HCT116 (cell line): Measurements from ENCODE around the gene USP12. TPM values are rescaled to one million over a fixed set of nuclear protein-coding genes. Genes with fewer than 3 reads are reported as not detected.

ENCODE experiments used
- ATAC-seq: fragments of 200-7000 bp; cut with Tn5 transposase; 2 replicates; pipeline ENCODE4 v1.9.1; 2020; ENCODE audit warnings: mild to moderate bottlenecking, moderate library complexity
- BruUV-seq: library from RNA; stranded (reverse); fragments of 400-500 nt; replicated peaks from 2 replicates; lab custom pipeline; 2021; lab: Mats Ljungman, UMichigan
- CTCF ChIA-PET: fragments of 300-600 bp; sonication (Branson Sonifier 250); formaldehyde crosslinking; loops from one replicate; lab custom pipeline; 2021; ENCODE audit warnings: antibody characterized with exemption; lab: Charles Lee
- POLR2A ChIA-PET: fragments of 300-600, 350-600 bp; sonication (Branson Sonifier 250); formaldehyde crosslinking; loops from one replicate; lab custom pipeline; 2021; ENCODE audit warnings: antibody characterized with exemption; lab: Charles Lee
- RAD21 ChIA-PET, 2 experiments: fragments of 300-600 bp; sonication (Branson Sonifier 250); formaldehyde crosslinking; loops; one replicate each; lab custom pipeline; 2023; ENCODE audit warnings: low total read pairs in 2 of 2; ENCODE audit not compliant: uncharacterized antibody in 2 of 2, unreplicated experiment in 2 of 2, low non-redundant PET in 1 of 2; lab: Charles Lee
- DNase-seq: peaks from one replicate; pipeline ENCODE4 v3.0.0-alpha.2; 2010; ENCODE audit warnings: low read depth, low spot score
- H2AFZ ChIP-seq: fragments of 200-600 bp; shearing (Covaris generic), sonication (generic); 2 replicates; pipeline ENCODE4 v1.6.1; 2017; ENCODE audit warnings: low read depth, mixed run types, mixed read lengths, antibody characterized with exemption, low read length; ENCODE audit not compliant: poor library complexity, severe bottlenecking
- H3K27ac ChIP-seq: 2 replicates; pipeline ENCODE4 v1.5.1; 2012; ENCODE audit warnings: low read depth, low read length
- H3K27me3 ChIP-seq: fragments of 200-600 bp; sonication (generic); 2 replicates; pipeline ENCODE4 v1.6.1; 2016; ENCODE audit warnings: mixed run types, low read length, mixed read lengths; ENCODE audit not compliant: insufficient read depth
- H3K36me3 ChIP-seq, 2 experiments: fragments of 200-500 bp in 1 of 2; fragments of 200-600 bp in 1 of 2; sonication (Bioruptor generic) in 1 of 2; sonication (generic) in 1 of 2; 2 replicates each; pipeline versions ENCODE4 v1.5.1 to v1.6.1; 2014 to 2016; ENCODE audit warnings: low read length in 2 of 2, inconsistent platforms in 1 of 2, mixed read lengths in 1 of 2, mixed run types in 1 of 2; ENCODE audit not compliant: insufficient read depth in 2 of 2, control insufficient read depth in 1 of 2
- H3K4me1 ChIP-seq, 2 experiments: fragments of 200-600 bp in 1 of 2; sonication (generic) in 1 of 2; 2 replicates each; pipeline versions ENCODE4 v1.5.1 to v1.6.1; 2012 to 2017; ENCODE audit warnings: low read length in 2 of 2, inconsistent platforms in 1 of 2, mild to moderate bottlenecking in 1 of 2, mixed read lengths in 1 of 2, mixed run types in 1 of 2, moderate library complexity in 1 of 2; ENCODE audit not compliant: insufficient read depth in 2 of 2, control insufficient read depth in 1 of 2
- H3K4me2 ChIP-seq: fragments of 200-600 bp; sonication (generic); 2 replicates; pipeline ENCODE4 v1.6.1; 2017; ENCODE audit warnings: mixed run types, low read length, mixed read lengths
- H3K4me3 ChIP-seq, 2 experiments: fragments of 200-600 bp in 1 of 2; sonication (generic) in 1 of 2; replicated peaks in 1 of 2; 2 replicates each; pipeline ENCODE4 v1.5.1; 2011 to 2016; ENCODE audit warnings: low read length in 2 of 2, control low read depth in 1 of 2, low read depth in 1 of 2, mild to moderate bottlenecking in 1 of 2, mixed read lengths in 1 of 2, mixed run types in 1 of 2
- H3K79me2 ChIP-seq: fragments of 200-600 bp; sonication (generic); 2 replicates; pipeline ENCODE4 v1.6.1; 2017; ENCODE audit warnings: mild to moderate bottlenecking, mixed run types, low read length, moderate library complexity, mixed read lengths; ENCODE audit not compliant: insufficient read depth
- H3K9ac ChIP-seq: fragments of 200-600 bp; sonication (generic); 2 replicates; pipeline ENCODE4 v1.6.1; 2016; ENCODE audit warnings: low read length, mixed read lengths
- H3K9me2 ChIP-seq: fragments of 200-600 bp; sonication (generic), shearing (Covaris generic); 2 replicates; pipeline ENCODE4 v1.6.1; 2017; ENCODE audit warnings: mixed run types, mild to moderate bottlenecking, moderate library complexity; ENCODE audit not compliant: insufficient read depth
- H3K9me3 ChIP-seq, 2 experiments: fragments of 200-500 bp in 1 of 2; fragments of 200-600 bp in 1 of 2; sonication (Bioruptor generic) in 1 of 2; sonication (generic) in 1 of 2; 2 replicates each; pipeline ENCODE4 v1.6.1; 2014 to 2017; ENCODE audit warnings: low read length in 2 of 2, mixed read lengths in 2 of 2, inconsistent platforms in 1 of 2, low read depth in 1 of 2, mild to moderate bottlenecking in 1 of 2, mixed run types in 1 of 2, moderate library complexity in 1 of 2; ENCODE audit not compliant: control insufficient read depth in 1 of 2, insufficient read depth in 1 of 2
- H4K20me1 ChIP-seq: fragments of 200-600 bp; sonication (generic), shearing (Covaris generic); 2 replicates; pipeline ENCODE4 v1.6.1; 2017; ENCODE audit warnings: mixed run types, mild to moderate bottlenecking, moderate library complexity; ENCODE audit not compliant: insufficient read depth
- ATF3 ChIP-seq: IDR thresholded peaks from 2 replicates; pipeline ENCODE4 v1.6.1; 2012
- FOSL1 ChIP-seq: IDR thresholded peaks from 2 replicates; pipeline ENCODE4 v1.6.1; 2012; ENCODE audit warnings: low read depth
- JUND ChIP-seq: IDR thresholded peaks from 2 replicates; pipeline ENCODE4 v1.6.1; 2012
- POLR2AphosphoS5 ChIP-seq: IDR thresholded peaks from 2 replicates; pipeline ENCODE4 v1.6.1; 2011; ENCODE audit warnings: mild to moderate bottlenecking, low read depth, low read length, moderate library complexity
- SIN3A ChIP-seq: IDR thresholded peaks from 2 replicates; pipeline ENCODE4 v1.6.1; 2012; ENCODE audit warnings: low read depth
- SP1 ChIP-seq: IDR thresholded peaks from 2 replicates; pipeline ENCODE4 v1.6.1; 2012; ENCODE audit warnings: low read depth
- ZBTB33 ChIP-seq: IDR thresholded peaks from 2 replicates; pipeline ENCODE4 v1.6.1; 2011; ENCODE audit warnings: mild to moderate bottlenecking, low read length, moderate library complexity; ENCODE audit not compliant: insufficient replicate concordance; ENCODE audit errors: extremely low read depth
- intact Hi-C: fragments of 100-400 bp; cut with micrococcal nuclease; formaldehyde crosslinking; loops from 2 replicates; pipeline ENCODE4 v1.10.0; 2022
- total RNA-seq: library from RNA; stranded (reverse); gene quantifications from one replicate; pipeline ENCODE4 v1.2.1, GENCODE V29; 2021; ENCODE audit not compliant: unreplicated experiment
- TF ChIP-seq, protein P1 (sequence below): IDR thresholded peaks from 2 replicates; pipeline ENCODE4 v1.6.1; 2012

Gene USP12
- total RNA-seq, 1 experiment from 2014 or later: 28.3 TPM

DNA sequence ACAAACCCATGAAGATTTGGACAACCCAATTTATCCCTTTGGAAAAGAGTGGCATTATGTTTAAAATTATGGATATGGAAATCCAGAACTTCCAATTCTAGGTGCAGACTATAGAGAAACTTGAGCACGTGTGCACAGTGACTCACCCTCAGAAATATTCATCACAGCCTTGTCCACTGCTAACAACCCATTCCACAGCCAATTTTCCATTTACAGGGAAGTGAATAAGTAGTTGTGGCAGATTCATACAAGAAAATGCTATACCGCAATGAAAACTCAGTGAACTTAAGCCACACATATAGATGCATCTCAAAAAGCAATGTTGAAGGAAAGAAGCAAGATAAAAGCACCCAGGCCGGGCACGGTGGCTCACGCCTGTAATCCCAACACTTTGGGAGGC is 133.3 kb downstream of the USP12 start (continued):
- TF ChIP-seq SP1 (no peak), FOSL1 (peak; percentile 53), JUND (peak; percentile 65), ZBTB33 (no peak), POLR2AphosphoS5 (no peak), ATF3 (no peak)
- TF ChIP-seq, protein P1, sequence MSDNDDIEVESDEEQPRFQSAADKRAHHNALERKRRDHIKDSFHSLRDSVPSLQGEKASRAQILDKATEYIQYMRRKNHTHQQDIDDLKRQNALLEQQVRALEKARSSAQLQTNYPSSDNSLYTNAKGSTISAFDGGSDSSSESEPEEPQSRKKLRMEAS: peak; percentile 62

GRCh38 chr13:27037571-27037970 is 134.0 kb downstream of the USP12 start:
- peak overlapping the region; percentile 57; the same call in 1 of the 2 replicates for H3K27ac ChIP-seq
- peak overlapping the region; percentile 79 for H3K4me2 ChIP-seq
- H3K36me3 ChIP-seq: no peaks in the 10 kb centered on the region
- no peaks in the 10 kb centered on the region for H3K9me3 ChIP-seq
- H3K4me1 ChIP-seq: peaks cover 41 to 53% of the 10 kb centered on the region in 2 experiments
- DNase-seq (no peak), ATAC-seq (no peak)
- ChIA-PET RAD21 (no interaction called here), POLR2A (no interaction called here), CTCF (no interaction called here)
- 0 out of 2 replicates have a peak overlapping the region, but pooled peaks have one; percentile 29 for H3K9ac ChIP-seq
- H4K20me1 ChIP-seq: no peaks in the 10 kb centered on the region
- intact Hi-C loops: no loop called here
- no TSS peak for BruUV-seq
- no peak overlapping the region for H2AFZ ChIP-seq
- H3K79me2 ChIP-seq: no peaks in the 10 kb centered on the region
- TF ChIP-seq, protein P1: peak; percentile 27; the same call in 1 of the 2 replicates
- no peak for TF ChIP-seq SIN3A
- H3K9me2 ChIP-seq: no peaks in the 10 kb centered on the region
- no peak overlapping the region for H3K4me3 ChIP-seq
- H3K27me3 ChIP-seq: no peaks in the 10 kb centered on the region
